ENCODE measurements around the gene VPS13D. TPM values are rescaled to one million over a fixed set of nuclear protein-coding genes. Genes with fewer than 3 reads are reported as not detected.

The VPS13D gene
- total RNA-seq, 1 experiment from 2014 or later: 20.2 TPM

- no peaks in the 10 kb centered on the region for H3K79me2 ChIP-seq (ENCODE audit: insufficient read depth, low read length)
- no peak overlapping the region for H2BK15ac ChIP-seq (ENCODE audit: low read depth, low read length)
- no peaks in the 10 kb centered on the region for H3K27me3 ChIP-seq (ENCODE audit: insufficient read depth, low read length)
- Mint-ChIP-seq H3K36me3 (ENCODE audit: insufficient read depth in 1 of 3, low read depth in 3 of 3) (no peaks in the 10 kb centered on the region), H3K27ac (no peak overlapping the region), H3K4me3 (no peak overlapping the region), H3K27me3 (ENCODE audit: low read depth) (no peaks in the 10 kb centered on the region), H3K9me3 (no peaks in the 10 kb centered on the region), H3K4me1 (peaks cover 2 to 4% of the 10 kb centered on the region in 2 experiments; a peak in 3 of 4 replicates)
- H3K79me1 ChIP-seq (ENCODE audit: insufficient read depth, low read depth, low read length, poor library complexity, severe bottlenecking): no peaks in the 10 kb centered on the region
- no peak overlapping the region for H3K9ac ChIP-seq (ENCODE audit: extremely low read depth, insufficient read length, low read length)
- no peak overlapping the region for H2AK5ac ChIP-seq (ENCODE audit: insufficient read length, low read length)
- TF ChIP-seq CTCF (conservative IDR thresholded peaks at IDR 0.05): no peak
- H4K91ac ChIP-seq (ENCODE audit: insufficient read length, low read depth, low read length): no peak overlapping the region
- no peak overlapping the region for H3K56ac ChIP-seq (ENCODE audit: insufficient read length, low read depth, low read length)
- no peaks in the 10 kb centered on the region for H3K4me1 ChIP-seq (ENCODE audit: insufficient read depth, low read length)
- H3K4ac ChIP-seq (ENCODE audit: low read depth, low read length): no peak overlapping the region
- no peak overlapping the region for H3K4me2 ChIP-seq (ENCODE audit: insufficient read depth, insufficient read length, low read length)
- no peak overlapping the region for H2BK120ac ChIP-seq (ENCODE audit: low read depth, low read length, poor library complexity, severe bottlenecking)
- no peak overlapping the region for H3K18ac ChIP-seq (ENCODE audit: insufficient read length, low read depth, low read length)
- no peak overlapping the region for H4K8ac ChIP-seq (replicated peaks; ENCODE audit: insufficient read length, low read depth, low read length)
- no peak overlapping the region for H3K14ac ChIP-seq (ENCODE audit: insufficient read depth, low read length)
- H2BK5ac ChIP-seq (ENCODE audit: insufficient read length, low read length): no peak overlapping the region
- H3K27ac ChIP-seq (ENCODE audit: insufficient read length, low read depth, low read length): no peak overlapping the region
- H2AFZ ChIP-seq (ENCODE audit: low read length): no peak overlapping the region
- H2BK12ac ChIP-seq (ENCODE audit: insufficient read length, low read depth, low read length): no peak overlapping the region
- H3K23ac ChIP-seq (ENCODE audit: insufficient read length, low read depth, low read length): no peak overlapping the region
- no CpG with 5 or more reads among the region's 11 CpGs for WGBS (ENCODE audit: extremely low coverage, insufficient read length, low lambda C conversion rate)
- H3K23me2 ChIP-seq (ENCODE audit: insufficient read length, low read depth, low read length, poor library complexity, severe bottlenecking): no peaks in the 10 kb centered on the region
- H4K5ac ChIP-seq (ENCODE audit: insufficient read length, low read depth, low read length): no peak overlapping the region
- no peak overlapping the region for H2BK20ac ChIP-seq (ENCODE audit: low read depth, low read length, poor library complexity, severe bottlenecking)
- no peaks in the 10 kb centered on the region for H4K20me1 ChIP-seq (ENCODE audit: control insufficient read depth, insufficient read depth, insufficient read length)
- no peak for DNase-seq
- no peak overlapping the region for H3T11ph ChIP-seq (ENCODE audit: low read length)
- no peaks in the 10 kb centered on the region for H3K9me3 ChIP-seq (ENCODE audit: control insufficient read depth, low read depth, low read length)
Observed at GRCh38 chr1:12530462-12531178, 300.8 kb downstream of the VPS13D start.

Measured in H9 (cell line).